GM21381 (cell line): ENCODE data around the gene ZC3H7A.

Experiments
- ATAC-seq: cut with Tn5 transposase; IDR thresholded peaks from one replicate; pipeline ENCODE4 v1.9.1; 2021; ENCODE audit warnings: mild to moderate bottlenecking, moderate library complexity; ENCODE audit not compliant: unreplicated experiment

The ZC3H7A gene

DNA sequence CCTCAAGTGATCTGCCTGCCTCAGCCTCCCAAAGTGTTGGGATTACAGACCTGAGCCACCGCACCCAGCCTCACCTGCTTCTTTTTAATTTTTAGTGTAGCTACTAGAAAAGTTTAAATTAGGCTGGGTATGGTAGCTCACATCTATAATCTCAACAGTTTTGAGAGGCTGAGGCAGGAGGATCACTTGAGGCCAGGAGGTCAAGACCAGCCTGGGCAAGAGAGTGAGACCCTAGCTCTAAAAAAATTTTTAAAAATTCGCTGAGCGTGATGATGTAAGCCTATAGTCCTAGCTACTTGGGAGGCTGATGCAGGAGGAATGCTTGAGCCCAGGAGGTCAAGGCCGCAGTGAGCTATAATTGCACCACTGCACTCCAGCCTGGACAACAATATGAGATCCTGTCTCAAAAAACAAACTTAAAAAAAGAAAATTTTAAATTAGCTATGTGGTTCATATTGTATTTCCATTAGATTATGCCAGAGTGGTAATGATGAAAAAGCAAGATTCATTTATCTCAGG is 89.3 kb downstream of the ZC3H7A start:
- no peak for ATAC-seq

DNA sequence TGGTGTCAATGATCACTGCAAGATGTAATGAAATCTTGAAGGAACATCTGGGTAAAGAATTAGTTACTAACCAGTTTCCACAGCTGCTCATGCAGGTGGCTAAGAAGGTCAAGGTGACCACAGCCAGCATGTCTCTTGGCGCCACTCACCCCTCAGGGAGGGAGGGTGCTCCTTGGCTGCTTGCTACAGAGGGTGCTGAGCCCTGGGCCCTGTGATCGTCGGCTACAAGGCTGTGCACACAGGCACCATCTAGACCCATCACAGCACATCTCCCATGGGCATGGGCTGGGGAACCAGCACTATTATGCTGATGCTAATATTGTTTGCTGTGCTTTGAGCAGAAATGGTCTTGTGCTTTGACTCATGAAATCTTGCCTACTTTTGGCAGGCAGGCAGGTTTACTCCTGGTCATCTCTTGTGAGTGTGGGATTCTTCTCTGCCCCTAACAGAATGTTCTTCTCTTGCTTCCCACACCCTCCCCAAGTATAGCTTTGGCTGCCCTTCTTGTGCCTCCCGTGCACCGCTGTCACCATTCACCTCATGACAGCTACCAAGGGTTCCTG is 90.8 kb downstream of the ZC3H7A start:
- no peak for ATAC-seq

DNA sequence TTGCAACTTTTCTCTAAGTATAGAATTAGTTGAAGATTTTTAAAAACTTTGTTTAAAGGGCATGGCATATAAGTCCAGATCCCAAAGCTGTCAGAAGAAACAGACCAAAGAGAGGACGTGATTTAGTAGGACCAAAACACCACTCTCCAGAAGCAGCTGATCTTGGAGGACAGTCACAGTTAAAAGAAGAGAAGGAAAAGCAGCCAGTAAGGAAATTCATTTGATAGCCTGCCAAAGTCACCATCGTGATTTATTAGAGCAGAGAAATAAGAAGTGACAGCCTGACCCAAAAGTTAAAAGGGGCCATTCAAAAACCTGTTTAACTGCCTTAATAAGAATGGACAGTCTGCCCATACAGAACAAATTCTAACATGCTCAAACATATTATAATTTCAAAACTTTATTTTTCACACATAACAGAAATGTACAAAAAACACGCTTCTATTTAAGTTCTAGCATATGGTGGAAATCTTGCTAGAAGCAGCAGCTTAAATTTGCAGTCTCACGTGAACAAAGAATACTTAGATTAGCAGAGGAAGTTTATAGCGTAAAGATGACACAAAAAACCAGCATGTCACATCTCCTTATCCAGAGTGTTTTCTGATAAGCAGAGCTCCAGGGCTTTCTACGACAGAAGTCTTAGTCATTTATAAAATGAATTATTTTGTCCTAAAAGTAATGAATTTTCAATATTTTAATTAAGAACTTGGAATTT is 91.6 kb downstream of the ZC3H7A start:
- ATAC-seq = no peak
